GM12873 (cell line): ENCODE results near the gene SORCS2.

ENCODE experiments used
- CTCF ChIP-seq: IDR thresholded peaks from 2 replicates; pipeline ENCODE4 v1.5.1; 2012; ENCODE audit warnings: low read depth, mild to moderate bottlenecking, moderate library complexity, low read length, control low read depth; ENCODE audit not compliant: insufficient read depth; ENCODE audit errors: missing control alignments

Gene SORCS2

GRCh38 chr4:7549866-7550265 lies 357.5 kb downstream of the SORCS2 start:
- TF ChIP-seq CTCF: no peak

- no peak for TF ChIP-seq CTCF
Observed at GRCh38 chr4:7552466-7552865, 360.1 kb downstream of the SORCS2 start.

GRCh38 chr4:7553280-7553679 lies 360.9 kb downstream of the SORCS2 start:
- TF ChIP-seq CTCF: no peak

- TF ChIP-seq CTCF: no peak
Observed at GRCh38 chr4:7554905-7555304, 362.6 kb downstream of the SORCS2 start.

- no peak for TF ChIP-seq CTCF
Observed at GRCh38 chr4:7556558-7556957, 364.2 kb downstream of the SORCS2 start.

- no peak for TF ChIP-seq CTCF
Observed at GRCh38 chr4:7557456-7557855, 365.1 kb downstream of the SORCS2 start.

- TF ChIP-seq CTCF: no peak
Observed at GRCh38 chr4:7558436-7558835, 366.1 kb downstream of the SORCS2 start.
